Measurements from ENCODE around the gene CHRFAM7A. TPM values are rescaled to one million over a fixed set of nuclear protein-coding genes. Genes with fewer than 3 reads are reported as not detected.
"Not testable (repeated sequence)": the region's sequence is repeated elsewhere in the genome, so short reads cannot be mapped to it uniquely, and the experiment has no call there.

The CHRFAM7A gene
- total RNA-seq, 1 experiment from 2014 or later, result not detected

DNA sequence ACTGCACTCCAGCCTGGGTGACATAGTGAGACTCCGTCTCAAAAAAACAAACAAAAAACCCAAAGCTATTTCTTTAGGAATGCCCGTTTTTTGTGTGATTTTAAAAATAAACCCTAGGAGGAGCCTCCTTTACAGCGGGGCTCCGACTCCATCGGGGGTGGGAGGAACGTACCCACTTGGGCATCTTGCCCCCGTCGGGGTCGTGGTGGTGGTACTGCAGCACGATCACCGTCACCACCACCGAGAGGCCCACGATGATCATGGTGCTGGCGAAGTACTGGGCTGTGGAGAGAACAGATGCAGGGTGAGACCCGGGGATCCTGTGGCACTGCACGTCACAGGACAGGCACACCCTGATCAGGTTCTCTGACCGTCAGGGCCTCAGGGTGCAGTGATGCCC lies 26.1 kb downstream of the CHRFAM7A start:
- not testable (repeated sequence) for H3K4me3 ChIP-seq; H3K27me3 ChIP-seq (replicated peaks); H3K36me3 ChIP-seq; DNase-seq (ENCODE audit: low read depth in 1 of 2, low spot score in 2 of 2); H3K4me1 ChIP-seq (replicated peaks); H3K27ac ChIP-seq; H3K9me3 ChIP-seq (replicated peaks)

DNA sequence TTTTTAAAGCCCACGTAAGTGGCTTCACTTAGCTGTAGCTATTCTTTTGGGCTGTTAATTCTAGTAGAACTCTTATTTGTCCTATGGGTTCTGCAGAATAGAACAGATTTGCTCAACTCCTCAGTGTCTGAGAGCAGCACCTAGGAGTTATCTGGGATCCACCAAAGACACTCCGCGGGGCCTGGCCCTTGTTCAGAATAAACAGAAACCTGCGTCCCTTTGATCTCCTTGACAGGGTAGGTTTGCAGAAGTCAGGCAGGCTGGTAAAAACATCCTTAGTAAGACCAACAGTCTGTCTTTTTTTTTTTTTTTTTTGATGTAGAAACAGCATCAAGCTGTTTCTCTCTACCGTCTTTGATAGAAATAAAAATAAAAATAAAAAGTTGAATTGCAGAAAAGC lies 31.9 kb downstream of the CHRFAM7A start:
- not testable (repeated sequence) for H3K9me3 ChIP-seq (replicated peaks)

DNA sequence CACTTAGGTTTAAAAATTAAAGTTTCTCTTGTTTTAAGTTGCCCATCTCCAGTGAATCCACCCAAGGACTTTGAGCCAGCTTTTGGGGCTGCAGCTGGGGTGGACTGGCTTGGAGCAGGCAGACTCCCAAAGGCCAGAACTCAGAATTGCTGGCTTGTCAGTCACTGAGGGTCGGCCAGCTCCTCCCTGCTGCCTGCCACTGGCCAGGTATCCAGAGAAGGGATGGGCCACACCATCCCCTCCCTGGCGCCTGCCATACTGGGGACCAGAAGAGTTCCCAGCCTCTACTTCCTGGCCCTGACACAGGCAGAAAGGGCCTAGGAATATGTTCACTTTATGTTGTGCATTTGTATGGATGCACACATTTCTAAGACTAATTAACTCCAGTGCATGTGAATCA lies 32.4 kb downstream of the CHRFAM7A start:
- H3K27me3 ChIP-seq (replicated peaks); H3K4me1 ChIP-seq (replicated peaks); H3K9me3 ChIP-seq (replicated peaks); DNase-seq (ENCODE audit: low read depth in 1 of 2, low spot score in 2 of 2); H3K4me3 ChIP-seq; H3K36me3 ChIP-seq; H3K27ac ChIP-seq: not testable (repeated sequence)

More for the DNA sequence above, 31.9 kb downstream of the CHRFAM7A start:
- H3K4me1 ChIP-seq (replicated peaks); H3K36me3 ChIP-seq; H3K4me3 ChIP-seq; H3K27me3 ChIP-seq (replicated peaks); DNase-seq (ENCODE audit: low read depth in 1 of 2, low spot score in 2 of 2); H3K27ac ChIP-seq: not testable (repeated sequence)

DNA sequence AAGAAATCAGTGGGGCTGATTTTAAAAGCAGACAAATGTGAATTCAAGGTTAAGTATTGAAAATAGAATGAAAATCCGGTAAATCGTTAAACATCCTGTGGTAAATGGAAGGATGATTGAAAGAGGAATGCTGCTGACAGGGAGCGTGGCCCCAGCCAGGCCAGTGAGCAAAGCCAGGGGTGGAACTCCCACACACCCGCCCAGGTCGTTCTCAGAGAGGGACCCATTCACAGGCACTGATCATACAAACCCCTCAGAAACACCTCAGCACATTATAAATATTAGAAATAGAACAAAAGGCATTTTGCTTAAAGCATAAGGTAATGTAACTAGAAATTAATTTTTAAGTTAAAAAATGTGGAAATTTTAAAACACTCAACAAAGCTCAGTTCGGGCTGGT lies 38.3 kb downstream of the CHRFAM7A start:
- not testable (repeated sequence) for H3K4me1 ChIP-seq (replicated peaks); H3K27me3 ChIP-seq (replicated peaks)

DNA sequence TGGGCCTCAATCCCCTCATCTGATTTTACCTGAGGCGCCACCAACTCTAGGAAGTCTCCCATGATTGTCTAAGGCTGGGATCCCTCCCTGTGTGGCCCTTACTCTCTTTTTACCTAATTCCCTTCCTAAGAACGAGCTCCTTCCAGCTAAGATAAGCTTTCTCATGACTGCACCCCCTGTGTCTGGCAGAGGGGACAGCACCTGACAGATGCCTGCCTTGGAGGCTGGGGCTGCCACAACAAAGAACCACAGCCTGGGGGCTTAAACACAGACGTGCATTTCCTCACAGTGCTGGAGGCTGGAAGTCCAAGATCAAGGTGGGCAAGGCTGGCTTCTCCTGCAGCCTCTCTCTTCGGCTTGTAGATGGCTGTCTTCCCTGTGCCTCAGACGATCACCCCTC lies 43.5 kb downstream of the CHRFAM7A start:
- not testable (repeated sequence) for H3K27ac ChIP-seq; H3K27me3 ChIP-seq (replicated peaks); H3K9me3 ChIP-seq (replicated peaks); H3K36me3 ChIP-seq; H3K4me3 ChIP-seq; H3K4me1 ChIP-seq (replicated peaks); DNase-seq (ENCODE audit: low read depth in 1 of 2, low spot score in 2 of 2)

More for the DNA sequence above, 38.3 kb downstream of the CHRFAM7A start:
- DNase-seq (ENCODE audit: low read depth in 1 of 2, low spot score in 2 of 2); H3K9me3 ChIP-seq (replicated peaks); H3K4me3 ChIP-seq; H3K27ac ChIP-seq; H3K36me3 ChIP-seq: not testable (repeated sequence)

DNA sequence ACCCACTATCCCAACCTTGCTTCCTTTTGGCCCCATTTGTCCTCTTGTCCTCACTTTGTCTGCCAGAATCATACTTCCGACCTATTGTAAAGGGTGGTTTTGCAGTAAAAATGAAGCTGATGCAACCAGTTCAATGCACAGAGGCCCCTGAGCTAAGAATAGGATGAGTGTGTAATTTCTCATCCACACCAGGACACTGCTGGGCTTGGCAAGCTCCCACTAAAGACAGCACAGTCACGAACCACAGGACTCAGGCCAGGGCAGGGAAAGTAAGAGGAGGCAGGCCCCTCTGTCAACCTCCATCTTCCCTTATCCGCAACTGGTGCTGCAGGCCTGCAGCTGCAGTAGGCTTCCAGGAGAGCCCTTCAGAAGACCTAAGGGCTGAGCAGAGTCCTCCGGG lies 56.8 kb downstream of the CHRFAM7A start:
- H3K36me3 ChIP-seq; H3K4me1 ChIP-seq (replicated peaks); H3K27ac ChIP-seq; H3K4me3 ChIP-seq; H3K9me3 ChIP-seq (replicated peaks); DNase-seq (ENCODE audit: low read depth in 1 of 2, low spot score in 2 of 2); H3K27me3 ChIP-seq (replicated peaks): not testable (repeated sequence)

DNA sequence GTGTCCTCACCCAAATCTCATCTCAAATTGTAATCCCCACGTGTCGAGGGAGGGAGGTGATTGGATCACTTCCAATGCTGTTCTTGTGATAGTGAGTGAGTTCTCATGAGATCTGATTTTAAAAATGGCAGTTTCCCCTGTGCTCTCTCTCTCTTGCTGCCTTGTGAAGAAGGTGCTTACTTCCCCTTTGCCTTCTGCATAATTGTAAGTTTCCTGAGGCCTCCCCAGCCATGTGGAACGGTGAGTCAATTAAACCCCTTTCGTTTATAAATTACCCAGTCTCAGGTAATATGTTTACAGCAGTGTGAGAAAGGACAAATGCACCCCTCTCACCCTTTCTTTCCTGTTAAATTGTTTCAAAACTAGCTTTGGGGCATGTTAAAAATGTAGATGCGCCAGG lies 59.2 kb downstream of the CHRFAM7A start:
- not testable (repeated sequence) for H3K36me3 ChIP-seq; H3K9me3 ChIP-seq (replicated peaks); H3K27me3 ChIP-seq (replicated peaks); H3K4me1 ChIP-seq (replicated peaks); H3K27ac ChIP-seq; H3K4me3 ChIP-seq; DNase-seq (ENCODE audit: low read depth in 1 of 2, low spot score in 2 of 2)

DNA sequence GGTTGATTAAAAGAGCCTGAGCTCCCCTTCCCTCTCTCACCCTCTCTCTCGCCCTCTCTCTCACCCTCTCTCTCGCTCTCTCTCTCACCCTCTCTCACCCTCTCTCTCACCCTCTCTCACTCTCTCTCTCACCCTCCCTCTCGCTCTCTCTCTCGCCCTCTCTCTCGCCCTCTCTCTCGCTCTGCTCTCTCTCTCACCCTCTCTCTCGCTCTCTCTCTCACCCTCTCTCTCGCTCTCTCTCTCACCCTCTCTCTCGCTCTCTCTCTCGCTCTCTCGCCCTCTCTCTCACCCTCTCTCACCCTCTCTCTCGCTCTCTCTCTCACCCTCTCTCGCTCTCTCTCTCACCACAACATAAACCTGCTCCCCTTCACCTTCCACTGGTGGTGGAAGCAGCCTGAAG lies 67.2 kb downstream of the CHRFAM7A start:
- H3K9me3 ChIP-seq (replicated peaks); H3K27ac ChIP-seq; H3K27me3 ChIP-seq (replicated peaks); H3K4me1 ChIP-seq (replicated peaks); H3K4me3 ChIP-seq; H3K36me3 ChIP-seq: not testable (repeated sequence)
- DNase-seq (ENCODE audit: low read depth in 1 of 2, low spot score in 2 of 2), result peak in 1 of 2 experiments; percentile 1

DNA sequence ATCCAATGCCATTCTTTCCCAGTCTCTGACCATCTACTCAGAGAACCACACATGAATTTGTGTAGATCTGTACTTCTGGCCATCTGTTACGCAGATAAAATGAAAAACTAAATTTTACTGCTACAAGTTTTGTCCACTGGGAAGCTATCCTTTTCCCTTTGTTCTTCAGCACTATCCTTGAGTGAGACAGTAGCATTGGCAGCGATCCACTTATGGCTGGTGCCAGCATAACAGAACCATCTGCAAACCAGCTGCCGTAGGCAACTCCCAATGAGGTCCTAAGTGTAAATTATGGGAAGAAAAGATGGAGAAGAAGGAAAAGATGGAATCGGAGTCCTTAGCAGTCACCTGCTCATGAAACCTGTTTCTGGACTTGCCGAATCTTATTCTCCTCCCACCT lies 72.3 kb downstream of the CHRFAM7A start:
- H3K4me3 ChIP-seq; H3K9me3 ChIP-seq (replicated peaks); H3K4me1 ChIP-seq (replicated peaks); H3K36me3 ChIP-seq; H3K27ac ChIP-seq; DNase-seq (ENCODE audit: low read depth in 1 of 2, low spot score in 2 of 2); H3K27me3 ChIP-seq (replicated peaks): not testable (repeated sequence)

DNA sequence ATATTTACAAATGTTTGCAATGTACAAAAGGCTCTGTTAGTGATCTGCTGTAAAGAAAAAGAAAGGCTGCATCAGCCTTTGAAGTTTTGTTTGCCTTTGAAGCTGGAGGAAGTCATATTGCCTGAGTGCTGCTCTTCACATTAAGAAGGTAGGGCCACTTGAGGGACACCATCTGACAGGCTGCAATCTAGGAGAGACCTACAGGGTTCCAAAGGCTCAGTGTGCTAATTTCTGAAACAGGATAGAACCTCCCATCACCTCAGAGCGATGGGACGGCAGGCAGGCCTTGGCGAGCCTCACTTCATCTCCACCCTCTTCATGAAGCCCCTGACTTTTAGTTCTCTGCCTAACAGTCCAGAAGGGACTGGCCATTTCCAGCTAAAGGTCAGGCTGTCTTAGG lies 77.6 kb downstream of the CHRFAM7A start:
- not testable (repeated sequence) for DNase-seq (ENCODE audit: low read depth in 1 of 2, low spot score in 2 of 2)

DNA sequence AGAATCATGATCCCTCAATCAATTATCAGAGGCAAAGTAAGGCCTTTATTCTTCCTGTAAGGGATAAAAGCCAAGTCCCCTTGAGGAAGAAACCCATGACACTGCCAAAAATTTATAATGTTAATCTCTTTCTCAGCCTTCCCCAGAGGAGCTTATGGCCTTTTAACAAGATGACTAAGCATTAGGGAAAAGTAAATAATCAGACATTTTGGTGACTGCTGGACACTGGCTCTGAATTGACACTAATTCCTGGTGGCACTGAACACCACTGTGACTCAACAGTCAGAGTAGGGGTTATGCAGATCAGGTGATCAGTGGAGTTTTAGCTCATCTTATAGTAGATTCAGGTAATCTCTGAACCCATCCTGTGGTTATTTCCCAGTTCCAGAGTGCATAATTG lies 82.8 kb downstream of the CHRFAM7A start:
- H3K27ac ChIP-seq; H3K9me3 ChIP-seq (replicated peaks); H3K4me3 ChIP-seq; H3K27me3 ChIP-seq (replicated peaks); H3K36me3 ChIP-seq; H3K4me1 ChIP-seq (replicated peaks); DNase-seq (ENCODE audit: low read depth in 1 of 2, low spot score in 2 of 2): not testable (repeated sequence)

More for the DNA sequence above, 77.6 kb downstream of the CHRFAM7A start:
- not testable (repeated sequence) for H3K27me3 ChIP-seq (replicated peaks); H3K4me3 ChIP-seq; H3K27ac ChIP-seq; H3K36me3 ChIP-seq; H3K9me3 ChIP-seq (replicated peaks); H3K4me1 ChIP-seq (replicated peaks)

Other genes starting within 250 kb of the CHRFAM7A start
- 1.3 and 1.6 TPM in 2 replicates for gene GOLGA8R, start 20.7 kb upstream of the CHRFAM7A start, total RNA-seq (2014; rRNA removed; shearing (Covaris generic))
- gene GOLGA8Q, start 158.5 kb upstream of the CHRFAM7A start, total RNA-seq (2014; rRNA removed; shearing (Covaris generic)), result 0.45 TPM in 1 of 2 replicates, not detected in the other
- gene GOLGA8H, start 210.5 kb upstream of the CHRFAM7A start, total RNA-seq (2014; rRNA removed; shearing (Covaris generic)), result 0.97 TPM in 1 of 2 replicates, not detected in the other

Measured in SJSA1 (cell line).